NCI-H1417 treated with DMSO at 0.1 percent for 48 hours (cell line): ENCODE results near the gene SLC1A2.

Source experiments
- DNase-seq: peaks from one replicate; lab custom pipeline; 2025; lab: John Stamatoyannopoulos, UW

SLC1A2 gene

GRCh38 chr11:35271031-35271430 lies 148.3 kb downstream of the SLC1A2 start:
- no peak for DNase-seq

GRCh38 chr11:35270342-35270741 lies 149.0 kb downstream of the SLC1A2 start:
- no peak for DNase-seq

GRCh38 chr11:35267504-35267903 lies 151.9 kb downstream of the SLC1A2 start:
- no peak for DNase-seq

GRCh38 chr11:35265755-35266454 lies 153.5 kb downstream of the SLC1A2 start:
- no peak for DNase-seq

GRCh38 chr11:35262735-35263134 lies 156.6 kb downstream of the SLC1A2 start:
- DNase-seq: no peak

- DNase-seq: no peak
These were observed 157.3 kb downstream of the SLC1A2 start for GRCh38 chr11:35262056-35262455.

GRCh38 chr11:35261197-35261596 lies 158.2 kb downstream of the SLC1A2 start:
- no peak for DNase-seq

- no peak for DNase-seq
These were observed 158.9 kb downstream of the SLC1A2 start for GRCh38 chr11:35260342-35260985.

- DNase-seq: no peak
These were observed 159.8 kb downstream of the SLC1A2 start for GRCh38 chr11:35259529-35259928.

GRCh38 chr11:35257281-35257680 lies 162.1 kb downstream of the SLC1A2 start:
- no peak for DNase-seq

GRCh38 chr11:35256296-35256695 lies 163.1 kb downstream of the SLC1A2 start:
- DNase-seq: no peak

- DNase-seq: no peak
These were observed 163.8 kb downstream of the SLC1A2 start for GRCh38 chr11:35255514-35255913.

- DNase-seq: no peak
These were observed 166.1 kb downstream of the SLC1A2 start for GRCh38 chr11:35253237-35253636.

GRCh38 chr11:35250621-35251020 lies 168.7 kb downstream of the SLC1A2 start:
- no peak for DNase-seq

- DNase-seq: no peak
These were observed 169.2 kb downstream of the SLC1A2 start for GRCh38 chr11:35250192-35250591.

GRCh38 chr11:35248558-35249323 lies 170.6 kb downstream of the SLC1A2 start:
- DNase-seq: no peak

- DNase-seq: no peak
These were observed 171.5 kb downstream of the SLC1A2 start for GRCh38 chr11:35247863-35248262.

GRCh38 chr11:35247428-35247827 lies 171.9 kb downstream of the SLC1A2 start:
- no peak for DNase-seq

- no peak for DNase-seq
These were observed 172.6 kb downstream of the SLC1A2 start for GRCh38 chr11:35246745-35247144.

GRCh38 chr11:35245786-35246185 lies 173.6 kb downstream of the SLC1A2 start:
- DNase-seq: no peak

GRCh38 chr11:35245056-35245455 lies 174.3 kb downstream of the SLC1A2 start:
- DNase-seq: no peak

GRCh38 chr11:35243774-35244173 lies 175.6 kb downstream of the SLC1A2 start:
- no peak for DNase-seq
